Keratinocyte (primary cell): ENCODE results near the gene MARCHF7. TPM values are rescaled to one million over a fixed set of nuclear protein-coding genes. Genes with fewer than 3 reads are reported as not detected.

Experiments used
- DNase-seq: peaks from one replicate; pipeline ENCODE4 v3.0.0-alpha.2; 2011; ENCODE audit warnings: low read depth, missing footprints, low spot score
- FAIRE-seq: peaks from 2 replicates; lab custom pipeline; 2011; peaks lifted over from hg19 to GRCh38; lab: Jason Lieb, UNC
- H2AFZ ChIP-seq: 2 replicates; pipeline ENCODE4 v1.6.0; 2012; ENCODE audit warnings: low read length, control low read depth, inconsistent platforms; ENCODE audit not compliant: control insufficient read depth
- H3K27ac ChIP-seq: 2 replicates; pipeline ENCODE4 v1.5.1; 2011; ENCODE audit warnings: low read length; ENCODE audit not compliant: control insufficient read depth, insufficient read depth
- H3K27me3 ChIP-seq: 3 replicates; pipeline ENCODE4 v1.6.0; 2011; ENCODE audit warnings: low read length; ENCODE audit not compliant: control insufficient read depth, insufficient read depth; ENCODE audit errors: extremely low read depth
- H3K36me3 ChIP-seq, 2 experiments: 2 replicates in 1 of 2; 3 replicates in 1 of 2; pipeline ENCODE4 v1.5.1; 2011; ENCODE audit warnings: low read length in 2 of 2, mild to moderate bottlenecking in 1 of 2; ENCODE audit not compliant: control insufficient read depth in 2 of 2, insufficient read depth in 2 of 2; ENCODE audit errors: extremely low read depth in 1 of 2
- H3K4me1 ChIP-seq: 3 replicates; pipeline ENCODE4 v1.5.1; 2011; ENCODE audit warnings: low read length; ENCODE audit not compliant: control insufficient read depth, insufficient read depth; ENCODE audit errors: extremely low read depth
- H3K4me2 ChIP-seq: 3 replicates; pipeline ENCODE4 v1.6.0; 2011; ENCODE audit warnings: low read depth, low read length; ENCODE audit not compliant: control insufficient read depth, insufficient read depth; ENCODE audit errors: extremely low read depth
- H3K4me3 ChIP-seq, 3 experiments: fragments of 200-600 bp in 1 of 3; sonication (generic) in 1 of 3; 2 replicates in 2 of 3; 3 replicates in 1 of 3; pipeline ENCODE4 v1.5.1; 2011 to 2016; ENCODE audit warnings: low read length in 3 of 3, mild to moderate bottlenecking in 3 of 3, control low read depth in 2 of 3, inconsistent platforms in 1 of 3, low read depth in 1 of 3, mixed read lengths in 1 of 3, mixed run types in 1 of 3, moderate library complexity in 1 of 3; ENCODE audit not compliant: control insufficient read depth in 2 of 3, insufficient read depth in 2 of 3; ENCODE audit errors: extremely low read depth in 1 of 3
- H3K79me2 ChIP-seq: 2 replicates; pipeline ENCODE4 v1.6.0; 2012; ENCODE audit warnings: low read length; ENCODE audit not compliant: control insufficient read depth, insufficient read depth
- H3K9ac ChIP-seq: 3 replicates; pipeline ENCODE4 v1.6.0; 2011; ENCODE audit warnings: low read length; ENCODE audit not compliant: control insufficient read depth, insufficient read depth; ENCODE audit errors: extremely low read depth
- H3K9me1 ChIP-seq: 3 replicates; pipeline ENCODE4 v1.6.0; 2011; ENCODE audit warnings: low read length; ENCODE audit not compliant: control insufficient read depth, insufficient read depth; ENCODE audit errors: extremely low read depth
- H3K9me3 ChIP-seq: 2 replicates; pipeline ENCODE4 v1.5.1; 2012; ENCODE audit warnings: low read depth, low read length; ENCODE audit not compliant: control insufficient read depth
- H4K20me1 ChIP-seq: 3 replicates; pipeline ENCODE4 v1.6.0; 2011; ENCODE audit warnings: low read length; ENCODE audit not compliant: control insufficient read depth, insufficient read depth; ENCODE audit errors: extremely low read depth
- EZH2 ChIP-seq: IDR thresholded peaks from one replicate; pipeline ENCODE4 v1.6.1; 2012; ENCODE audit warnings: inconsistent platforms, mild to moderate bottlenecking, low read length, moderate library complexity
- dilution Hi-C: fragments of 300-500 bp; cut with MboI; formaldehyde crosslinking; loops from one replicate; pipeline ENCODE4 v1.7.0; 2020; ENCODE audit warnings: low sequenced_read_pairs; ENCODE audit not compliant: extremely low pct_ligation_motif_present
- polyA plus RNA-seq, 5 experiments: library from polyadenylated mRNA; depleted of rRNA in 3 of 5; stranded (reverse) in 3 of 5; stranded (forward) in 1 of 5; unstranded in 1 of 5; fragments of >200 nt; gene quantifications; 1 replicate in 1 of 5; 2 replicates in 3 of 5; 3 replicates in 1 of 5; pipeline versions ENCODE4 v1.2.1 to v1.2.3, GENCODE V29; 2011 to 2012; ENCODE audit warnings: missing spikeins in 2 of 5, low read depth in 1 of 5, low replicate concordance in 1 of 5
- TF ChIP-seq, protein P1 (sequence below), 3 experiments: IDR thresholded peaks in 1 of 3; conservative IDR thresholded peaks in 1 of 3; optimal IDR thresholded peaks in 1 of 3; 2 replicates in 2 of 3; 3 replicates in 1 of 3; pipeline versions ENCODE3 to v1.5.1; 2011; ENCODE audit warnings: low read length in 3 of 3, mild to moderate bottlenecking in 3 of 3, moderate library complexity in 2 of 3, control low read depth in 1 of 3, inconsistent platforms in 1 of 3; ENCODE audit not compliant: insufficient read depth in 2 of 3; ENCODE audit errors: extremely low read depth in 1 of 3

Gene MARCHF7
- polyA plus RNA-seq, 1 donor (not counting 4 experiments of a cell fraction or from before 2014, with no cell fraction given): 89.4 TPM

DNA sequence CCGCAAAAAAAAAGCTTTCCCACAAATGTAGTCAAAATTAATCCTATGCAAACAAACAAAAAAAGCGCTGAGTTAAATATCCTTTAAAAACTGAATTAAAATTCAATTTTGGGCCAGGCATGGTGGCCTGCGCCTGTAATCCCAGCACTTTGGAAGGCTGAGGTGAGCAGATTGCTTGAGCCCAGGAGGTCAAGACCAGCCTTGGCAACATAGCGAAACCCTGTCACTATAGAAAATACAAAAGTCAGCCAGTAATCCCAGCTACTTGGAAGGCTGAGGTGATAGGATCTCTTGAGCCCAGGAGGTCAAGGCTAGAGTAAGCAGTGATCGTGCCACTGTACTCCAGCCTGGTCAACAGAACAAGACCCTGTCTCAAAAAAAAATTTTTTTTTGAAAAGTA is 8.8 kb upstream of the MARCHF7 start:
- Histone ChIP-seq H3K4me3 (no peak overlapping the region), H3K27ac (no peak overlapping the region), H3K9me1 (no peaks in the 10 kb centered on the region), H3K9me3 (no peaks in the 10 kb centered on the region), H3K36me3 (no peaks in the 10 kb centered on the region), H2AFZ (no peak overlapping the region), H3K9ac (no peak overlapping the region), H3K79me2 (no peaks in the 10 kb centered on the region), H4K20me1 (no peaks in the 10 kb centered on the region), H3K4me2 (no peak overlapping the region), H3K4me1 (no peaks in the 10 kb centered on the region), H3K27me3 (no peaks in the 10 kb centered on the region)
- dilution Hi-C loops: loop anchor here (25.0 kb wide), 1 partner anchor 91 kb away; the partner anchor contains the start of gene BAZ2B
- no peak for TF ChIP-seq EZH2
- TF ChIP-seq, protein P1, sequence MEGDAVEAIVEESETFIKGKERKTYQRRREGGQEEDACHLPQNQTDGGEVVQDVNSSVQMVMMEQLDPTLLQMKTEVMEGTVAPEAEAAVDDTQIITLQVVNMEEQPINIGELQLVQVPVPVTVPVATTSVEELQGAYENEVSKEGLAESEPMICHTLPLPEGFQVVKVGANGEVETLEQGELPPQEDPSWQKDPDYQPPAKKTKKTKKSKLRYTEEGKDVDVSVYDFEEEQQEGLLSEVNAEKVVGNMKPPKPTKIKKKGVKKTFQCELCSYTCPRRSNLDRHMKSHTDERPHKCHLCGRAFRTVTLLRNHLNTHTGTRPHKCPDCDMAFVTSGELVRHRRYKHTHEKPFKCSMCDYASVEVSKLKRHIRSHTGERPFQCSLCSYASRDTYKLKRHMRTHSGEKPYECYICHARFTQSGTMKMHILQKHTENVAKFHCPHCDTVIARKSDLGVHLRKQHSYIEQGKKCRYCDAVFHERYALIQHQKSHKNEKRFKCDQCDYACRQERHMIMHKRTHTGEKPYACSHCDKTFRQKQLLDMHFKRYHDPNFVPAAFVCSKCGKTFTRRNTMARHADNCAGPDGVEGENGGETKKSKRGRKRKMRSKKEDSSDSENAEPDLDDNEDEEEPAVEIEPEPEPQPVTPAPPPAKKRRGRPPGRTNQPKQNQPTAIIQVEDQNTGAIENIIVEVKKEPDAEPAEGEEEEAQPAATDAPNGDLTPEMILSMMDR (optimal IDR thresholded peaks at IDR 0.05 in 1 of 3, IDR thresholded peaks at IDR 0.05 in 1 of 3, conservative IDR thresholded peaks at IDR 0.05 in 1 of 3; ENCODE audit: extremely low read depth in 1 of 3, insufficient read depth in 2 of 3, low read length in 3 of 3): no peak
- DNase-seq: no peak
- no peak for FAIRE-seq

GRCh38 chr2:159706385-159706980 is 5.8 kb upstream of the MARCHF7 start:
- Histone ChIP-seq H3K79me2 (no peaks in the 10 kb centered on the region), H3K4me2 (no peak overlapping the region), H3K4me3 (no peak overlapping the region), H2AFZ (no peak overlapping the region), H3K27me3 (no peaks in the 10 kb centered on the region), H3K27ac (no peak overlapping the region), H3K9ac (no peak overlapping the region), H3K9me3 (no peaks in the 10 kb centered on the region), H4K20me1 (no peaks in the 10 kb centered on the region), H3K4me1 (peaks cover 6% of the 10 kb centered on the region), H3K36me3 (no peaks in the 10 kb centered on the region), H3K9me1 (no peaks in the 10 kb centered on the region)
- DNase-seq (no peak), FAIRE-seq (no peak)
- no peak for TF ChIP-seq EZH2
- TF ChIP-seq, protein P1 (optimal IDR thresholded peaks at IDR 0.05 in 1 of 3, IDR thresholded peaks at IDR 0.05 in 1 of 3, conservative IDR thresholded peaks at IDR 0.05 in 1 of 3; ENCODE audit: extremely low read depth in 1 of 3, insufficient read depth in 2 of 3, low read length in 3 of 3): no peak
- dilution Hi-C loops: loop anchor here (25.0 kb wide), 1 partner anchor 94 kb away; the partner anchor contains the start of gene BAZ2B
